ENCODE measurements around the gene KANK2.
A peak's percentile ranks its signal among the peaks of the same experiment; 100 is the strongest.
"Not testable (repeated sequence)": the region's sequence is repeated elsewhere in the genome, so short reads cannot be mapped to it uniquely, and the experiment has no call there.

KANK2 gene

GRCh38 chr19:11137542-11138384 lies 59.6 kb downstream of the KANK2 start:
- DNase-seq = peak; percentile 65 to 68

- no peak for DNase-seq
Observed at GRCh38 chr19:11136400-11137101, 60.8 kb downstream of the KANK2 start.

GRCh38 chr19:11131471-11131870 lies 65.9 kb downstream of the KANK2 start:
- no peak for DNase-seq

- DNase-seq = peak; percentile 78 to 84
Observed at GRCh38 chr19:11130824-11131455, 66.4 kb downstream of the KANK2 start.

GRCh38 chr19:11127905-11128304 lies 69.4 kb downstream of the KANK2 start:
- DNase-seq = no peak

- DNase-seq = peak; percentile 83 to 85
Observed at GRCh38 chr19:11125994-11126685, 71.2 kb downstream of the KANK2 start.

- DNase-seq = not testable (repeated sequence)
Observed at GRCh38 chr19:11124157-11124556, 73.2 kb downstream of the KANK2 start.

- no peak for DNase-seq
Observed at GRCh38 chr19:11123114-11123513, 74.2 kb downstream of the KANK2 start.

- DNase-seq = not testable (repeated sequence)
Observed at GRCh38 chr19:11121963-11122362, 75.4 kb downstream of the KANK2 start.

- DNase-seq = no peak
Observed at GRCh38 chr19:11116507-11116906, 80.8 kb downstream of the KANK2 start.

GRCh38 chr19:11115895-11116446 lies 81.4 kb downstream of the KANK2 start:
- DNase-seq = no peak

- DNase-seq = no peak
Observed at GRCh38 chr19:11115042-11115441, 82.3 kb downstream of the KANK2 start.

Measured in activated CD4-positive, alpha-beta T cell treated with anti-CD3 and anti-CD28 coated beads, Interleukin-2, amount 50 U/mL, for 48 hours (primary cell).